ENCODE measurements around the gene MYH9.
"Not testable (repeated sequence)": the region's sequence is repeated elsewhere in the genome, so short reads cannot be mapped to it uniquely, and the experiment has no call there.

Gene MYH9

DNA sequence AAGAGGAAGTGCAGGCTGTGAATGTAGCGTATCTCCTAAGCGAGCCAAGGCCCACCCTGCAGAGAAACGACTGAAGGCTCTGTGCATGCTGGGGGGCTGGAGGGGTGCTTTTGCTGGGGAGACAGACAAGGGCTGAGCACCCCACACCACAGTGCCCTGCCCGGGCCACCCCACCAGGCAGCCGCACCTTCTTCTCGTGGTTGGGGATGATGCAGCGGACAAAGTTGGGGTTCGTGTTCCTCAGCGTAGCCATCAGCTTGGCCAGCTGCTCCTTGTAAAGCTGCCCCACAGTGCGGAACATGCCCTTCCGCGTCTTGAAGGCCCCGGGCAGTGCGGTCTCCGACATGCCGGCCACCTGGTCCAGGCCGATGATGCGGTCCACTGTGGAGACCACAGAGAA is 81.5 kb downstream of the MYH9 start:
- FAIRE-seq: no peak

DNA sequence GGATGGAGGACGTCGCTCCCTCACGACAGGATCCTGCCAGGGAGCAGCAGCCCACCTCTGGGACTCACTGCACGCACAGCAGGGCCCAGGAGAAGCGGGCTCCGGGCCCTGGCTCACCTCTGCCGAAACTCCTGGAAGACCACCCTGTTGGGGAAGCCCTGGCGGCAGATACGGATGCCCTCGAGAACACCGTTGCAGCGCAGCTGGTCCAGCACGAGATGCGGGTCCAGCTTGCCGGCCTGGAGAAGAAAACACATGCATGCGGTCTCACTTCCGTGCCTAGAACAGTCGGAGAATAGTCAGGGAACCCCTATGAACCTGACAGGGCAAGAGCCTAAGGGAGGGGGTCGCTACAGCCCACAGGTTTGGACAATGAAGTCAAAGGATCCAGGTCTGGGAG is 82.0 kb downstream of the MYH9 start:
- FAIRE-seq: no peak

GRCh38 chr22:36304429-36304828 is 83.3 kb downstream of the MYH9 start:
- no peak for FAIRE-seq

DNA sequence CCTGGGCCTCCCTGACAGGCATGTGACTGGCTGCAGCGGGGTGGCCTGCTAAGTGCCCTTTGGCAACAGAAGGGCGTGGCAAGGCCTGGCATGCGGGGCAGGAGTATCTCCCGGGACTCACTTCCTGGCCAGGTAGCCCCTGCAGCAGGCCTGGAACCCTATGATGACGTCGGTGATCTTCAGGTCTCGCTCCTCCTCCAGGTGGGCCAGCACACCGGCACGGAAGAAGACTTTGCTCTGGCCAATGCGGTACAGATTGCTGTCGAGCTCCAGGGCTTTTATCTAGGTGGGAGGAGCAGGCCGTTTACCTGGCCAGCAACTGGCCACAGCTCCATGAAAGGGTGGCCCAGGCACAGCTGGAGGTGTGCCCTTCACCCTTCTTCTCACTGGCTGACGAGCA is 83.9 kb downstream of the MYH9 start:
- FAIRE-seq: no peak

DNA sequence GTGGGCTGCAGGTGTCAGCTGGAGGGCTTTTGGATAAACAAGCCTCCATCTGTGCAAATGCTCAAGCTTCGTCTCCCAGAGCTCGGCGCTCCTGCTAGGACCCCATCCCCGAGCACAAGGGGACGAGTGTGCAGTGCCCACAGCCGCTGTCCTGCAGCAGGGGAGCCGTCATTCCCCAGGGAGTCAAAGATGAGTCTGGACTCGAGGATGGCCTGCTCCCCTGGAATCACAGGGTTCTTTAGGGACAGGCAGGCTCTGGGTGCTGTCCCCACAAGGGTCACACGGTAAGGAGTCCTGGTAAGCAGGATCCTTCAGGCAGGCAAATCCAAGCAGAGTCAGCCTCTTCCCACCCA is 84.7 kb downstream of the MYH9 start:
- no peak for FAIRE-seq

DNA sequence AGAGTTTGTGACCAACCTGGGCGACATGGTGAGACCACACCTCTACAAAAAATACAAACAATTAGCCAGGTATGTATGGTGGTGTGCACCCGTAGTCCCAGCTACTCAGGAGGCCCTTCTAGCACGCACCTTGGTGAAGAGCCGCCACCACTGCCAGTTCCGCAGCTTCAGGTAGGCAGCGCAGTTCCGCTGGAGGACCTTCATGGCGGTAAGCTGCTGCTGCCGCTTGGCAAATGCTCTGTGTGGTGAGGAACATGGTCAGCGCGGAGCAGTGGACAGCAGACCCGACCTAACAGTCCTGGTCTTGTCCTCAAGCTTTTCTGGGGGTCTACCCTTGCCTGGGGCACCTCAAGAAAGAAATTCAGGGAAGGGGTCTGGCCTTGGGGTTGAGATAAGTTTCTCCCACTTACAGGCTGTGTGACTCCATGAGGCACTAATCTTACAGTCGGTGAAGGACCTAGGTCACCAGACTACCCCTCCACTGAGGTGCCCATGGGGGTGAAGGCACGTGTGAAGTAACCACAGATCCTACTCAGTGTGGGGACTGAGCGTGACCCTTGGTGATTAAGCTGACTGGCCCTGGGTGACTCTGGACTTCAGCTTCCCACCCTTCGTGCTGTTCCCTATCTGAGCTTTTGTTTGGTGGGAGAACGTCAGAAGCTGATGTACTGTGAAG is 85.2 kb downstream of the MYH9 start:
- no peak for FAIRE-seq

GRCh38 chr22:36301851-36302250 is 85.9 kb downstream of the MYH9 start:
- peak; percentile 46 for FAIRE-seq

GRCh38 chr22:36301384-36301828 is 86.4 kb downstream of the MYH9 start:
- peak; percentile 45 for FAIRE-seq

DNA sequence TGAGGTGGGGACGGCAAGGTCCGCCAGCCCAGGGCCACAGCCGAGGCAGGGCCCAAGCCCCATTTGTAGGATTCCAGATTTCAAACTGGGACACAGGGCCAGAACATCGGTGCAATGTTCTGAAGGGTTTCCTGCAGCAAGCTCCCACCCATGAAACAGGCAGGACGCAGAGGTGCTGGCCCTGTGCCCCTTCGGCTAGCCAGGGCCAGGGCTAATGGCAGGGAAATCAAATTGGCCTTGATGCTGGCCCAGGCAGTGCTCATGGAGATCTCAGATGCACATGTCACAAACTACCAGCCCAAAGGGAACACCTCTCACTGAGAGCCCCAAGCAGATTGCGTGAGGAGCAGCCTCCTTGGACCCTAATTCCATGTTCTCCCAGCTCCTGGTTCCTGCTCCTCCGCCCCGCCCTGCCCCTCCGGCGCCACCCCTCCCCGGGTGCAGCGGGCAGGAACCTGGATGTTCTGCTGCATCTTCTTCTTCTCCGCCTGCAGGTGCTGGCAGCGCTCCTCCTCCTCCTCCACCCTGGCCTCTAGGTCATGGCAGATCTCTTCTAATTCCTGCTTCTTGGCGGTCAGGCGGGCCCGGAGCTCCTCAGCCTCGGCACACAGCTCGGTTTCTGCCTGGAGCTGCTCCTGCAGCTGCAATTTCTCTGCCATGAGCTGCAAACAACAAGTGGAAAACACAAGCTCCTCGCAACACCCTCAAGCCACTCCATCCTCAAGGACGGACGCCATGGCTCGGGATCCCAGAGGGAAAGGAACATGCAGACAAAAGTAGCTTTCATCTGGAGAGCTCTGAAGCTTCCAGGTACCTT is 87.2 kb downstream of the MYH9 start:
- FAIRE-seq: no peak

DNA sequence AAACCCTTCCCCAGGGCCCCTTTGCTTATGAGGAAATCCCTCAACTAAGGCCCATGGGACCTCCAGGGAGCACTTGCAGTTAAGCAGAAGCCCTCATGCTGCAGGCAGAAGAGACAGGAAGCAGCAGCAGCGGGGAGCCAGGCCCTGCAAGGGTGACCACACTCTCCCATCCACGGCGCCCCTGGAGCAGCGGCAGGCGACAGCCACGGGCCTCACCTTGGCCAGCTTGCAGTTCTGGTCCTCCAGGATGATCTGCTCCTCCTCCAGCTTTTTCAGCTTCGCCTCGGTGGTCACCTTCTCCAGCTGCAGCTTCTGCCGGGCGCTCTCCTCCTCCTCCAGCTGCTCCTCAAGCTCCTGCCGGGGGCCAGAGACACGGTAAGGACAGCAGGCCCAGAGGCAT is 87.9 kb downstream of the MYH9 start:
- no peak for FAIRE-seq

DNA sequence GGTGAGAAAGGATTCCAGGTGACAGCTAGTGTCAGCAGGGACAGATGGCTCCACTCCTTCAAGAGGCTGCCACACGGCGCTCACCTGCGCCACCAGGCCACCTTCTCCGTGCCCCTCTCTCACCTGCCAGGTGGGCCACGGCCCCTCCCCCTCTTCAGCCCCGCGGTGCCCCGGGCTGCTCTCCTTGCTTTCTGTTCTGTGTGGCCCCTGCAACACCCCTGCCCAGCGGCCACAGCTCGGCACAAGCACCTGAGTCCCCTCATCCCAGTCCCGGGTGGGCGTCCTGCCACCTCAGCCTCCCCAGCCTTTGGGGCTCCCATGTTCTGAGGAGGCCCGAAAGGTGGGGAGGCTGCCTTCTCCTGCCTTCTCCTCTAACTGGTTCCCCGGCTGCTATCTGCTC is 88.5 kb downstream of the MYH9 start:
- no peak for FAIRE-seq

GRCh38 chr22:36298601-36299000 is 89.2 kb downstream of the MYH9 start:
- FAIRE-seq: no peak

DNA sequence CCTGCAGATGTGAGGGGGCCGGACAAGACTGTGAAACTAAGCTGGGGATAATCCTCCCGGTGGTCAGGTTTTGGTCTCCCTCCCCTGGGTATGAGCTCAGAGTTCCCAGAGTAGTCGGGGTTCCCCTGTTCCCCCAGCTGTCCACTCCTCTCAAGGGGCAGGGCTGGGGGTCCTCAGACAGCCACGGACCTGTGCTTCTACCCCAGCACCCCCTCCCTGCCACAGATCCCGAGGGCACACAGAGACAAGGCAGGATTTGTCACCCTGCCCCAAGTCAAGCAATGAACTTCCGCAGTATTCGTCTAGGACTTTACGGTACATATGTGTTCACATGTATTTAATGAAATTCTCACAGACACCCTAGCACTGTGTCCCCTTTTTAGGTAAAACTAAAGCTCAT is 89.6 kb downstream of the MYH9 start:
- FAIRE-seq: no peak

DNA sequence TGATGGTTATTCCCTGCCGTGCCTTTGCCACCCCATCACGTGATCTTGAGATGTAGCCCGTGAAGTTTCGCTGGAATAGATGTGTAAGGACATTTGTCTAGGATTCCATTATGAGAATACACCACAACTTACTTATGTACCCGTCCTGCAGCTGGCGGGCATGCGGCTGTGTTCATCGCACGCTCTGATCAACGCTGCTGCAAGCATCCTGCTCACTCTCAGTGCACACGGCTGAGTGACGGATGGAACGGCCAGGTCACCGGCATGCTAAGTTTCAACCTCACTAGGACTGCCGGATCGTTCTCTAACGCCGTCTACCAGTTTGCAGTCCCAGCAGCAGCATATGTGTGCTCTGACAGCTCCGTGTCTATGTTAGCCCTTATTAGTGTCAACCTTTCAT is 90.2 kb downstream of the MYH9 start:
- no peak for FAIRE-seq

- FAIRE-seq: no peak
Observed at GRCh38 chr22:36296690-36297089, 91.1 kb downstream of the MYH9 start.

DNA sequence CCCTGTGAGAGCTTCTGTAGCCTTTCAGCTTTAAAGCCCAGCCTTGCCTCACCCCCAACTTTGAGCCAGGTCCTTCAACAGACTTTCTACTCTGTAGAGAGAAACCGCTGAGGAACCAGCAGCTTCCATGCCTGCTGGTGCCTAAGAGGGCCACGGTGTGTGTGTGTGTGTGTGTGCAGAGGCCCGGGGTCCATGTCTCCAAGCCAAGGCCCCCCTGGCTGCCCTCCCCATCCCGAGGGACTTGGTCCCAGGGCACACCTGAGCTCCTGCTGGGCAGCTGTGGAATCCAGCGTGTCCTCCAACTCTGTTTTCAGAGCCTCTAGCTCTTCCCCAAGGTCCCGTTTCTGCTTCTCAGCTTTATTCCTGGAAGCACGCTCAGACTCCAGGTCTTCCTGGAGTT is 92.5 kb downstream of the MYH9 start:
- FAIRE-seq: no peak

- FAIRE-seq: no peak
Observed at GRCh38 chr22:36294801-36295200, 93.0 kb downstream of the MYH9 start.

DNA sequence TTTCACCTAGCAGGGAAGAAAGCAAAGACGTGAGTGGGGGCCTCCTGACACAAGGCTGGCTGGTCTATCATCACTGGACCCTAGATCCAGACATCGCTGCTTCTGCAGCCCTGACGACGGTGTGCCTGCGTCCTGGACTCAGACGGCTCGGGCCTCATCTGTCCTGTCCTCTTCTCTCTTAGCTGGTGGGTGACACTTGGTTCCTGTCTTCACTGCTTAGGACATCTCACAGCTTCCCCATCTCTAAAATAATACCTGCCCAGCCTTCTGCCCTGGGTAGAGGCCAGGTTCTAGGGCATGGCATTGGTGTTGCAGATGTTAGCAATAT is 93.5 kb downstream of the MYH9 start:
- no peak for FAIRE-seq

DNA sequence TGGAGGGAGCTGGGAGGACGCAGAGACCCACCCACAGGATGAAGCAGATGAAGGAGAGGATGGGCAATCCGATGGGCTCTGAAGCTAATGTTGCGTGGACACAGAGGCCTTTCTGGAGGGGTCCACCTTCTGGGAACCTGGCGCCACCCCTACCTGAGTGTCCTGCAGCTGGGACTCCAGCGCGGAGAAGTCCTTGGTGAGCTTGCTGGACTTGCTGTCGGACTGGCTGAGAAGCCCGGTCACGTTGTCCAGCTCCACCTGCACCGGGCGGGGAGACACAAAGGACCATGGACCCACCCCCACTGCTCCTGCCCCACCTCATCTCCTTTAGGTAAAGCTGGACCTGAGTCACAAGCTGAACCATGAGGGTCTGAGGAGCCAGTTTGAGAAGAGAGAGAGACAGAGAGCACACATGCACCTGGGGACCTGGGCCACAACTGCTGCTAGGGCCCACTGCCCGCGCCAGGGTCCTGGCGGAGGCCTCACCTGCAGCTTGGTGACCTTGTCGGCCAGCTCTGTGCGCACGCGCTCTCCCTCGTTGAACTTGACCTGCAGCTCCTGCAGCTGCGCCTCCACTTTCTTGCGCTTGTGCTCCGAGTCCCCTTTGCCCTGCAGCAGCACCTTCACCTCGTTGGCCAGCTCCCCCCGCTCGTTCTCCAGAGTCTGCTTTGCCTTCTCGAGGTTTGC is 94.0 kb downstream of the MYH9 start:
- no peak for FAIRE-seq

DNA sequence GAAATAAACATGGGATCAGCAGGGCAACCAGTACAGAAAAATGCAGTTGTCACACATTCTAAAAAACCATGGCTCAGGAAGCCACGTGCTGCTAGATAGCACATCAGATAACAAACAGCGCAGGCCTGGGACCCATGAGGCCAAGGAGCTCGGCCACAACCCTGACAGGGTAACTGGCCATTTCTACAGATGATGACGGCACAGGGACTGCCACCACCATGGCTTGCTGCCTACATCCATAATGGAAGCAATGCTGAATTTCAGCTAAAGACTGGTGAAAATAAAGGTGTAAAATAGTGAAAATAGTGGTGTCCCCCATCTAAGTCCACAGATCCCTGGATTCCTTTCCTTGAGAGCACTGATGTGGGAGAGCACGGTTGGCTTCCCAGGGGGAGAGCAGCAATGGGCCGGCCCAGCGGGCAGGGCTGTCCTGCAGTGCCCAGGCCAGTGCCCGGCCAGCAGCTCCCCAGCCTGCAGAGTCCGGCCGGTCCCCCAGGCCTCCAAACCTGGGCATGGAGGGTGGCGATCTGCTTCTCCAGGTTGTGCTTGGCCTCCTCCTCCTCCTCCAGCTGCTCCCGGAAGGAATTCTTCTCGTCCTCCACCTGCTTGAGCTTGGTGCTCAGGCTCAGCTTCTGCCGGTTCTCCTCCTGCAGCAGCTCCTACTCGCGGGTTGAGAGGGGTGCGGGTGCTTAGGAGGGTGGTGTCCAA is 94.8 kb downstream of the MYH9 start:
- FAIRE-seq: no peak

GRCh38 chr22:36291831-36292740 is 95.7 kb downstream of the MYH9 start:
- no peak for FAIRE-seq

- FAIRE-seq: not testable (repeated sequence)
Observed at GRCh38 chr22:36290391-36291075, 97.2 kb downstream of the MYH9 start.
